Endothelial cell of umbilical vein (primary cell): ENCODE measurements around the gene MIS18BP1. TPM values are rescaled to one million over a fixed set of nuclear protein-coding genes. Genes with fewer than 3 reads are reported as not detected.

Experiments used
- BruUV-seq: library from RNA; stranded (reverse); fragments of 400-500 nt; replicated peaks from 2 replicates; lab custom pipeline; 2021; lab: Mats Ljungman, UMichigan
- CTCF ChIA-PET: fragments of 300-600, 350-600 bp; sonication (Branson Sonifier 250); formaldehyde crosslinking; loops from one replicate; lab custom pipeline; 2021; ENCODE audit warnings: antibody characterized with exemption, inconsistent platforms; lab: Charles Lee
- POLR2A ChIA-PET: fragments of 300-600, 350-600 bp; sonication (Branson Sonifier 250); formaldehyde crosslinking; loops from one replicate; lab custom pipeline; 2021; ENCODE audit warnings: antibody characterized with exemption, inconsistent platforms; lab: Charles Lee
- DNase-seq: peaks from one replicate; pipeline ENCODE4 v3.0.0-alpha.2; 2011; ENCODE audit warnings: low read depth, low spot score
- FAIRE-seq: peaks from 2 replicates; lab custom pipeline; 2011; peaks lifted over from hg19 to GRCh38; lab: Jason Lieb, UNC
- H2AFZ ChIP-seq: 2 replicates; pipeline ENCODE4 v1.6.0; 2012; ENCODE audit warnings: low read depth, low read length, control low read depth, inconsistent platforms
- H3K27ac ChIP-seq: 2 replicates; pipeline ENCODE4 v1.5.1; 2011; ENCODE audit warnings: low read depth, mild to moderate bottlenecking, control low read depth, low read length, moderate library complexity; ENCODE audit not compliant: insufficient read depth
- H3K27me3 ChIP-seq, 2 experiments: 2 replicates each; pipeline versions ENCODE4 v1.6.0 to v1.6.1; 2011; ENCODE audit warnings: low read length in 2 of 2, mixed read lengths in 1 of 2; ENCODE audit not compliant: control insufficient read depth in 2 of 2, insufficient read depth in 2 of 2
- H3K36me3 ChIP-seq, 2 experiments: 2 replicates in 1 of 2; 3 replicates in 1 of 2; pipeline ENCODE4 v1.5.1; 2011; ENCODE audit warnings: low read length in 2 of 2, mild to moderate bottlenecking in 1 of 2, moderate library complexity in 1 of 2; ENCODE audit not compliant: control insufficient read depth in 2 of 2, insufficient read depth in 2 of 2; ENCODE audit errors: extremely low read depth in 1 of 2
- H3K4me1 ChIP-seq: 3 replicates; pipeline ENCODE4 v1.5.1; 2011; ENCODE audit warnings: mild to moderate bottlenecking, low read length; ENCODE audit not compliant: control insufficient read depth, insufficient read depth; ENCODE audit errors: extremely low read depth
- H3K4me2 ChIP-seq: 2 replicates; pipeline ENCODE4 v1.6.1; 2011; ENCODE audit warnings: low read length, control low read depth, mixed read lengths; ENCODE audit not compliant: insufficient read depth
- H3K4me3 ChIP-seq, 3 experiments: fragments of 200-600 bp in 1 of 3; sonication (generic), shearing (Covaris generic) in 1 of 3; replicated peaks in 1 of 3; 2 replicates each; pipeline ENCODE4 v1.5.1; 2011 to 2016; ENCODE audit warnings: control low read depth in 3 of 3, low read length in 3 of 3, mild to moderate bottlenecking in 2 of 3, inconsistent platforms in 1 of 3, low read depth in 1 of 3, moderate library complexity in 1 of 3; ENCODE audit not compliant: insufficient read depth in 1 of 3
- H3K79me2 ChIP-seq: 2 replicates; pipeline ENCODE4 v1.6.0; 2012; ENCODE audit warnings: low read length, inconsistent platforms; ENCODE audit not compliant: control insufficient read depth, insufficient read depth
- H3K9ac ChIP-seq: replicated peaks from 2 replicates; pipeline ENCODE3; 2011; ENCODE audit warnings: low read length, control low read depth; ENCODE audit not compliant: insufficient read depth; ENCODE audit errors: extremely low read depth
- H3K9me1 ChIP-seq: replicated peaks from 3 replicates; pipeline ENCODE4 v1.6.0; 2011; ENCODE audit warnings: mild to moderate bottlenecking, low read length; ENCODE audit not compliant: control insufficient read depth, insufficient read depth; ENCODE audit errors: extremely low read depth
- H3K9me3 ChIP-seq: replicated peaks from 2 replicates; pipeline ENCODE4 v1.5.1; 2012; ENCODE audit warnings: low read length, inconsistent platforms; ENCODE audit not compliant: control insufficient read depth, insufficient read depth
- H4K20me1 ChIP-seq: replicated peaks from 2 replicates; pipeline ENCODE3; 2011; ENCODE audit warnings: mild to moderate bottlenecking, low read length; ENCODE audit not compliant: control insufficient read depth, insufficient read depth; ENCODE audit errors: extremely low read depth
- EZH2 ChIP-seq: IDR thresholded peaks from 2 replicates; pipeline ENCODE4 v1.6.1; 2012; ENCODE audit warnings: borderline replicate concordance, low read depth, mild to moderate bottlenecking, moderate library complexity, low read length, inconsistent platforms; ENCODE audit not compliant: severe bottlenecking
- FOS ChIP-seq: IDR thresholded peaks from 2 replicates; pipeline ENCODE4 v1.6.1; 2011; ENCODE audit warnings: mild to moderate bottlenecking, low read length, moderate library complexity, borderline replicate concordance; ENCODE audit not compliant: insufficient read depth
- GATA2 ChIP-seq: IDR thresholded peaks from 2 replicates; pipeline ENCODE4 v1.7.0; 2011; ENCODE audit warnings: low read depth, mild to moderate bottlenecking, moderate library complexity, mixed read lengths, low read length; ENCODE audit not compliant: insufficient read length, insufficient read depth
- JUN ChIP-seq: IDR thresholded peaks from 2 replicates; pipeline ENCODE4 v1.6.1; 2011; ENCODE audit warnings: borderline replicate concordance, low read depth; ENCODE audit not compliant: insufficient read length, insufficient read depth
- MYC ChIP-seq: IDR thresholded peaks from one replicate; pipeline ENCODE4 v1.6.1; 2011; ENCODE audit warnings: mild to moderate bottlenecking, low read depth, low read length
- POLR2A ChIP-seq: IDR thresholded peaks from 2 replicates; pipeline ENCODE4 v1.6.1; 2012; ENCODE audit warnings: low read depth, mild to moderate bottlenecking, control low read depth, low read length
- POLR2AphosphoS5 ChIP-seq: IDR thresholded peaks from 2 replicates; pipeline ENCODE4 v1.6.1; 2012; ENCODE audit warnings: low read depth, mild to moderate bottlenecking, control low read depth, low read length, moderate library complexity; ENCODE audit not compliant: insufficient read depth
- dilution Hi-C: fragments of 300-500 bp; cut with MboI; formaldehyde crosslinking; loops from one replicate; pipeline ENCODE4 v1.15.0; 2019; ENCODE audit warnings: low sequenced_read_pairs; ENCODE audit not compliant: extremely low pct_ligation_motif_present
- intact Hi-C: fragments of 100-400 bp; cut with micrococcal nuclease; formaldehyde crosslinking; loops from one replicate; pipeline ENCODE4 v1.10.0; 2022
- polyA plus RNA-seq, 4 experiments: library from polyadenylated mRNA; depleted of rRNA in 3 of 4; stranded (reverse) in 3 of 4; unstranded in 1 of 4; fragments of >200 nt; gene quantifications; 2 replicates each; pipeline versions ENCODE4 v1.2.1 to v1.2.3, GENCODE V29; 2011 to 2012; ENCODE audit warnings: missing spikeins in 1 of 4
- total RNA-seq: library from RNA; stranded (reverse); gene quantifications from 2 replicates; pipeline ENCODE4 v1.2.3, GENCODE V29; 2021
- TF ChIP-seq, protein P1 (sequence below), 2 donors: IDR thresholded peaks; 1 replicate in 1 of 2; 2 replicates in 1 of 2; pipeline ENCODE4 v1.5.1; 2011; ENCODE audit warnings: low read length in 2 of 2, mild to moderate bottlenecking in 2 of 2, moderate library complexity in 2 of 2, control low read depth in 1 of 2, inconsistent platforms in 1 of 2, low read depth in 1 of 2; ENCODE audit not compliant: insufficient read depth in 1 of 2; ENCODE audit errors: extremely low read depth in 1 of 2
- TF ChIP-seq, protein P2 (sequence below): IDR thresholded peaks from 2 replicates; pipeline ENCODE4 v1.6.1; 2011; ENCODE audit not compliant: insufficient read depth, insufficient read length

MIS18BP1 gene
- total and polyA plus RNA-seq, 2 donors (not counting 3 experiments of a cell fraction or from before 2014, with no cell fraction given) = 8.9 to 43.3 TPM

- Histone ChIP-seq H3K36me3 (no peaks in the 10 kb centered on the region), H3K4me2 (no peak overlapping the region), H3K9me1 (no peaks in the 10 kb centered on the region), H3K27me3 (no peaks in the 10 kb centered on the region), H3K27ac (no peak overlapping the region), H3K4me1 (no peaks in the 10 kb centered on the region), H3K9ac (no peak overlapping the region), H3K79me2 (no peaks in the 10 kb centered on the region), H2AFZ (no peak overlapping the region), H4K20me1 (no peaks in the 10 kb centered on the region), H3K9me3 (no peaks in the 10 kb centered on the region), H3K4me3 (no peak overlapping the region)
- intact Hi-C loops = no loop called here
- ChIA-PET POLR2A (no interaction called here), CTCF (no interaction called here)
- DNase-seq (no peak), FAIRE-seq (no peak)
- dilution Hi-C loops = no loop called here
- BruUV-seq = no TSS peak
- TF ChIP-seq, protein P1, sequence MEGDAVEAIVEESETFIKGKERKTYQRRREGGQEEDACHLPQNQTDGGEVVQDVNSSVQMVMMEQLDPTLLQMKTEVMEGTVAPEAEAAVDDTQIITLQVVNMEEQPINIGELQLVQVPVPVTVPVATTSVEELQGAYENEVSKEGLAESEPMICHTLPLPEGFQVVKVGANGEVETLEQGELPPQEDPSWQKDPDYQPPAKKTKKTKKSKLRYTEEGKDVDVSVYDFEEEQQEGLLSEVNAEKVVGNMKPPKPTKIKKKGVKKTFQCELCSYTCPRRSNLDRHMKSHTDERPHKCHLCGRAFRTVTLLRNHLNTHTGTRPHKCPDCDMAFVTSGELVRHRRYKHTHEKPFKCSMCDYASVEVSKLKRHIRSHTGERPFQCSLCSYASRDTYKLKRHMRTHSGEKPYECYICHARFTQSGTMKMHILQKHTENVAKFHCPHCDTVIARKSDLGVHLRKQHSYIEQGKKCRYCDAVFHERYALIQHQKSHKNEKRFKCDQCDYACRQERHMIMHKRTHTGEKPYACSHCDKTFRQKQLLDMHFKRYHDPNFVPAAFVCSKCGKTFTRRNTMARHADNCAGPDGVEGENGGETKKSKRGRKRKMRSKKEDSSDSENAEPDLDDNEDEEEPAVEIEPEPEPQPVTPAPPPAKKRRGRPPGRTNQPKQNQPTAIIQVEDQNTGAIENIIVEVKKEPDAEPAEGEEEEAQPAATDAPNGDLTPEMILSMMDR (IDR thresholded peaks at IDR 0.05; ENCODE audit: extremely low read depth in 1 of 2, insufficient read depth in 1 of 2, low read depth in 1 of 2, low read length in 2 of 2) = no peak
- TF ChIP-seq GATA2 (no peak), POLR2AphosphoS5 (no peak), MYC (no peak), JUN (no peak), FOS (no peak), EZH2 (no peak), POLR2A (no peak)
- TF ChIP-seq, protein P2, sequence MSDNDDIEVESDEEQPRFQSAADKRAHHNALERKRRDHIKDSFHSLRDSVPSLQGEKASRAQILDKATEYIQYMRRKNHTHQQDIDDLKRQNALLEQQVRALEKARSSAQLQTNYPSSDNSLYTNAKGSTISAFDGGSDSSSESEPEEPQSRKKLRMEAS = no peak
Observed at GRCh38 chr14:45287610-45288009, 34.6 kb upstream of the MIS18BP1 start.
